ENCODE results near the gene DBN1.
A peak's percentile ranks its signal among the peaks of the same experiment; 100 is the strongest.
"Not testable (repeated sequence)": the region's sequence is repeated elsewhere in the genome, so short reads cannot be mapped to it uniquely, and the experiment has no call there.

DBN1 gene

DNA sequence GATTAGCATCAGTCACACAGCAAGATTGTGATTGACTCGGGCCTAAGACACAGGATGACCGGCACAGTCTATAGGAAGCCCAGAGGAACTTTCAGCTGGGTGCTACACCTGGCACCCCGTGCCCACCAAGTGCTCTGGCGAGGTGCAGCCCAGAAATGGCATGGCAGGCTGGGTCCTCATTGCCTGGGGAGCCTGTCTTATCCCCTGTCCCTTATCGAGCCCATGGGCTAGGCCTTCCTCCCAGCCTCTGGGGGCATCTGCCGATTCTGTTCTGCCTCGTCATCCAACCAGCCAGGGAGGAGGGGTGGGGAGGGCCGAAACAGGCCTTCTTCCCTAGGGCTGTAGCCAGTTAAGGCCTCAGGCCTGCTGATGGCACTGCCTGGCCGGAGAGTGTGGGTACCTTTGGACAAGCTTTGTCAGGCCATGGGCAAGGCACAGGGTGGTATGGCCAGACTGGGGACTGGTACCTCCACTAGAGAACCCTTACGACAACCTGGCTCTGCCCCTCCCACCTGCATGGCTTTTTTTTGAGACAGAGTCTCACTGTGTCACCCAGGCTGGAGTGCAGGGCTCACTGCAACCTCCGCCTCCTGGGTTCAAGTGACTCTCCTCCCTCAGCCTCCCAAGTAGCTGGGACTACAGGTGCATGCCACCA is 45.4 kb downstream of the DBN1 start:
- DNase-seq: no peak

DNA sequence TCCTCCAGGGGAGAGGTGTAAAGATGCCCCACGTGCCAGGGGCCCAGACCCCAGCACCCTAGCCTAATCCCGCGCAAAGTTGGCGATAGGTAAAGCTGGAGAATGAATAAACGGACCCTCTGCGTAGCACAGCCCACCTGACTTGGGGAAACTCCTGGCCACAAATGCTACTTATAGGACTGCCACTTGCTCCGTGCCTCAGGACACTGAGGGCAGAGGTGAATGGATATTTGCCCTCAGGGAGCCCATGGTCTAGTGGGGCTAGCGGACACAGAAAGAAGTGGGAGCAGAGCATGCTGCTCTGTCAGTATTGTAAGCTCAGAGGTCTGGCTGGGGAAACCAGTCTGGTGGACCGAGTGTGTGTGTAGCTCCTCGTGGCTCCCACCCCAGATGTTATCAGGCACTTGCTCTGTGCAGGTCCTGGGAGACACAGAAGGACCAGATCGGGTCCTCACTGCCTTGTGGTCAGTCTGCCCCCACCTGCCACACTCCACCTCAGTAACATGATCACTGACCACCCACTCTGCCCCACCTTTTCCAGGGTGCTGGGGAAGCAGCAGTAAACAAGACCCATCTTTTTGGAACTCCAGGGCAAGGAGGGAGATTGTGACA is 46.1 kb downstream of the DBN1 start:
- no peak for DNase-seq

DNA sequence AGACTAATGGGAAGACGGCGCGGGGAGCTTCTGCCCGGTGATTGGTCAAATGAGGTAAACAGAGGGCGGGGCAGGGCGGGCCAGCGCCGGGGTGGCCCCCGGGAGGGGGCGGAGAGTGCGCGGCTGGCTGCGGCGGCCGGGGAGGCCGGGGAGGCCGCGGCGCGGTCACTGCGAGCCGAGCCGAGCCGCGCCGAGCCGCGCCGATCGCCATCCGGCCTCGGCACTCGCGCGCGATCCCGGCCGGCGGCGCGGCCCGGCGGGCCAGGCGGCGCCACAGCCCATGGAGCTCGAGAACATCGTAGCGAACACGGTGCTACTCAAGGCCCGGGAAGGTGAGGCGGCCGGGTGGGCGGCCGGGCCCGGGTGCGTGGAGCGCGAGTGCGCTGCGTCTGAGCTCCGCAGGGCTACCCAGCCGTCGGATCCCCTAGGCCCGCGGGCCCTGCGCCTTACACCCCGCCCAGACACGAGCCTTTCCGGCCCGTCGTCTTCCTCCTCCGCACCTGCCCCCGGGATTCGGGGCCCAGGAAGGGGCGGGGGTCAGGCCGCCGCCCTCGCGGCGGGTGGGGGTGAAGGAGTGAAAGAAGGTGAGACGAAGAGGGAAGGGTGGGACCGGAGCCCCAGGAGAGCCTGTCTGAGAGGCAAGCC is 46.7 kb downstream of the DBN1 start, which contains the start of gene GRK6:
GRK6 (plus strand) TSS at position 111 of the 645 bp plus-strand sequence; CDS start at position 281, 170 bp downstream.
- no peak for DNase-seq

DNA sequence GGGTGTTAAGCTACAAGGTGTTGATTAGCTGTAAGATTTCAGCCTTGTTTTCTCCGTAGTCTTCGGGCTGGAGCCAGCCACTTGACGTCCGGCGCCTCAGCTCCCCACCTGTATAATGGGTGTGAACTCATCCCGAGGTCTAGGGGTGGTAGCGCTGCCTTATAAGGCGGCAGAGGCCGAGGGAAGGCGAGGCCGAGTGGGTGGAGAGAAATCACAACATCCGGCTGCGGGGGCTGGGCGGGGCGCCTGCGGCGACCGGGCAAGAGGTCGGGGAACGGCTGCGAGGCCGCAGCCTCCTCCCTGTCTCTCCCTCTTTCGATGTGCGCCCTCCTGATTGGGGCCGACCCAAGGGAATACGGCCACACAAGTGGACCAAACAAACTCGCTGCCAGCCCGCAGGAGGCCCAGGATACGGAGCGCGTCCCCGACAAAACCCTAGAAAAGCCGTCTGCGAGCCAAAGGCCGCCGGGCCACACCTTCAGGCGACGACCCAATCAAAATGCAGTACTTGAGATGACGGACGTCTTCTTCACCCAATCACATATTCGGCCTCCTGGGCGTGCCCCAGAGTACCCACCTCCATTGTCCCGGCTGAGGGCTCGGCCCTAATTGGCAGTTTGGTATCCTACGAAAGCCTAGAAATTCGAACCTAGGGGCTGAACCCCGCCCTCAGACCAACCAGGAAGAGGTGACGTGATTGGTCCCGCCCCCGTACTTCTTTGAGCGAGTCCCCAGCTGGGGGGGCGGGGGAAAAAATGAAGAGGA is 47.5 kb downstream of the DBN1 start:
- DNase-seq: peak; percentile 97

DNA sequence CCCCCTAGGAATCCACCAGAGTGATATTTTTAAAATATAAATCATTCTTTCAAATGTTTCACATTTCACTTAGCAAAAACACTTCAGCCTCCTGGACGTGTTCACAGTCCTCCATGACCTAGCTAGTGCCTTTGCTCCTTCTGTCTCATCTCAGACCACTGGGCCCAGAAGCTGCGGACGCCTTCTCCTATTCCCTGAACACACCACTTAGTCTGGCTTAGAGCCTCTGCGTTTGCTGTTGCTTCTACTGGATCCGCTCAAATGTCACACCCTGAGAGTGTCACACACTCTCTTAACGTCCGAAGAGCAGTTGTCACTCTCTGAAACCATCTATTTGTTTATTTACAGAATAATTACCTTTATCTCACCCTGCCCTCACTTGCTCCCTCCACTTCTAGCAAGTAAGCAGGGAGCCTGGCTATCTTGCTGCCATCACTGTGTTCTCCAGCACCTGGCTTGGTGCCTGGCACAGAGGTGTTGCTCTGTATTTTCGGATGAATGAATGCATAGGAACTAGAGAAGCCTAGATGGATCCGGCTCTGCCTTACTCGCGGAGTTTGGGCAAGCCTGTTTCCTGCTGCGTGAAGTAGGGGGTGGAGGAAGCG is 48.1 kb downstream of the DBN1 start:
- no peak for DNase-seq

DNA sequence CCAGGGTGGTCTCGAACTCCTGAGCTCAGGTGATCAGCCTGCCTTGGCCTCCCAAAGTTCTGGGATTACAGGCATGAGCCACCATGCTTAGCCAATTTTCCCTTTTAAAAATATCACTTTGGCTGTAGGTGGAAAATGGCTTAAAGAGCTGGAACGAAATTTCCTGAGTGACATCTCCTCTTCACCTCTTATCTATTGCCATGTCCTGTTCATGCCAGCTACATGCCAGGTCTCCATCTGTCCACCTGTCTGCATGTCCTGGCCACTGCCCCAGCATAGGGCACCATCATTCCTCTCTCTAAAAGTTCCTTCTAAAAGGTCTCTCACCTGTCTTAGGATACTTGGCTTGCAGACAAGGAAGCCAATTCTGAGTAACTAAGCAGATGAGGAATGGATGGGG is 49.8 kb downstream of the DBN1 start:
- DNase-seq: no peak

DNA sequence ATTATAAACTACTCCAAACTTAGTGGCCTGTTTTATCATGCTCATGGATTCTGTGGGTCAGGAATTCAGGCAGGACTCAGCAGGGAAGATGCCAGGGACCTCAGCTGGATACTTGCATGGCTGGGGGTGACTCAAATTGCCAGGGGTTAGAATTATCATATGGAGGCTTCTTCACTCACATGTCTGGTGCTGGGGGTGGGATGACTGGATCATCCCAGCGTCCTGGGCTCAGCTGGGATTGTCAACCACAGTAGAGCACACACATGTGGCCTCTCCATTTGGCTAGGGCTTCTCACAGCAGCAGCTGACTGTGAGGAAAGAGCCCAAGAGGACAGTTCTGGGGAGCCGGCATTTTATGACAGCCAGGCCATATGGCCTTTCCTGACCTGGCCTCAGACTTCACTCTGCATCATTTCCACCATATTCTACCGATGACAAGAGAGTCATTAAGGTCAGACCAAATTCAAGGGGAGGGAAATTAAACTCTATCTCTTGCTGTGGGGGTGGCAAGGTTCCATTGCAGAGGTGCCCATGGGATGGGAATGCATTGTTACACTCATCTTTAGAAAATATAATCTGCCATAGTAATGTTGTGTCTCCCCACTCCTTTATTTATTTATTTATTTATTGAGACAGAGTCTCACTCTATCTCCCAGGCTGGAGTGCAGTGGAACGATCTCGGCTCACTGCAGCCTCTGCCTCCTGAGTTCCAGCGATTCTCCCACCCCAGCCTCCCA is 52.2 kb downstream of the DBN1 start:
- no peak for DNase-seq

DNA sequence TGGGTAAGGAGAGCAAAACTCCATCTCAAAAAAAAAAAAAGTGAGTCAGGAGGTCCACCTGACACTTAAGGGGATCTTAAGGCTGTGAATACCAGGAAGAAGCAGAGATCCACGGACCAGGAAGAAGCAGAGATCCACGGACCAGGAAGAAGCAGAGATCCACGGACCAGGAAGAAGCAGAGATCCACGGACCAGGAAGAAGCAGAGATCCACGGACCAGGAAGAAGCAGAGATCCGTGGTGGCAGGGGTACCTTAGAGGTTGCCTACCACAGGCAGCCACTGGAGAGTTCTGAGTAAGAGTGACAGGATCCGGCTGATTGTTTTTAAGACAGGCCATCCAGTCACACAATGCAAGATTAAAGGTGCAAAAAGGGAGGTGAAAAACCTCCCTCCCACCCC is 53.0 kb downstream of the DBN1 start:
- not testable (repeated sequence) for DNase-seq

DNA sequence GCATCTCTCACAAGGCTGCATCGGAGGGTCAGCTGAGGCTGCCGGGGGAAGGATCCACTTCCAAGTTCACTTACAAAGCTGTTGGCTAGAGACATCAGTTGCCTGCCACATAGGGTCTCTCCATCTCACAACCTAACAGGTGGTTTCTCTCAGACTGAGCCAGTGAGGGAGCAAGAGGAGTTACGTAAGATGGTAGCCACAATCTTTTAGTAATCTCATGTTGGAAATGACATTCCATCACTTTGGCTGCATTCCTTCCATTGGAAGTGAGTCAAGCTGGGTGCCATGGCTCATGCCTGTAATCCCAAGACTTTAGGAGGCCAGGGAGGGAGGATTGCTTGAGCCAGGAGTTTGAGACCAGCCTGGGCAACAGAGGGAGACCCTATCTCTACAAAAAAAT is 54.4 kb downstream of the DBN1 start:
- no peak for DNase-seq

DNA sequence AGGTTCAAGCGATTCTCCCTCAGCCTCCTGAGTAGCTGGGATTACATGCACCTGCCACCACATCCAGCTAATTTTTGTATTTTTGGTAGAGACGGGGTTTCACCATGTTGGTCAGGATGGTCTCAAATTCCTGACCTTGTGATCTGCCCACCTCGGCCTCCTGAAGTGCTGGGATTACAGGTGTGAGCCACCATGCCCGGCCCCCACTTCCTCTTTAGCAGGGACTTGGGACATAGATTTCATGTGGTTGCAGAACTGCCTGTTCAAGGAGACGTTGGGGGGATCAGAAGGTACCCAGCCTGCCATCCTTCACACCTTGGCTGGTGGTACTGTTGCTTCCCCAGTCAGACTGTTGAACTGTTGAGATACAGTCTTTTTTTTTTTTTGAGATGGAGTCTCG is 56.4 kb downstream of the DBN1 start:
- not testable (repeated sequence) for DNase-seq

DNA sequence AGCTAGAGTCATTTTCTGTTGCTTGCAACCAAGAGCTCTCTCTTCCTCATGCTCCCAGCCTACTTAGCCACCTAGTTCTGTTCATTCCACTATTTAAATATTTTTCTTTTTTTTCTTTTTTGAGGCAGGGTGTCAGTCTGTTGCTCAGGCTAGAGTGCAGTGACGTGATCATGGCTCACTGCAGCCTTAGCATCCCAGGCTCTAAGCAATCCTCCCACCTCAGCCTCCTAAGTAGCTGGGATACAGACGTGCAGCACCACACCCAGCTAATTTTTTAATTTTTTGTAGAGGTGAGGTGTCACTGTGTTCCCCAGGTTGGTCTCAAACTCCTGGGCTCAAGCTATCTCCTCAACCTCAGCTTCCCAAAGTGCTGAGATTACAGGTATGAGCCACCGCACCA is 59.0 kb downstream of the DBN1 start:
- DNase-seq: no peak

DNA sequence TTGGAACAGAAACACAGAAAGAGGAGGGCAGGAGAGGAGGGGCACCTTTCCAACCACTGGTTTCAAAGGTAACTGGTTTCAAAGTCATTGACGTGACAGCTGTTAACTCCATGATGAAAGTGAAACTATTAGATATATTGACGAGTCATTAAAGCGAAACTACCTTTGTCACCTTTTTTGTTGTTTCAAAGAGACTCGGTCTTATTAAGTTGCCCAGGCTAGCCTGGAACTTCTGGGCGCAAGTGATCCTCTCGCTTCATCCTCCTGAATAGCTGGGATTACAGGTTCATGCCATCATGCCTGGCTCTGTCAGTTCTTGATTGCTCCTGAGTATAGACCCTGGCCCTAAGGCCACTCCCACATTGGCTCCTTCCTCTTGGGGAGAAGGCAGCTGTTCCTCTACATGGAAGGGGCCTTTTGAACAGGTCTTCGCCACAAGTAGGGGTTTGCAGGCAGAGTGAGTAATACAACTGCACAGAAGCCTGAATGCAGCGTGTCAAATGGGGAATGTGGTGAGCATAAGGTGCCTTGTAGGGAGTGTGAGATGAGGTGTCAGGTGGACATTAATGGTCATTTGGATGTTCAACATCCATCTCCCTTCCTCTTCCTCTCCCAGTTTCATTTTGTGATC is 60.7 kb downstream of the DBN1 start:
- DNase-seq: no peak

DNA sequence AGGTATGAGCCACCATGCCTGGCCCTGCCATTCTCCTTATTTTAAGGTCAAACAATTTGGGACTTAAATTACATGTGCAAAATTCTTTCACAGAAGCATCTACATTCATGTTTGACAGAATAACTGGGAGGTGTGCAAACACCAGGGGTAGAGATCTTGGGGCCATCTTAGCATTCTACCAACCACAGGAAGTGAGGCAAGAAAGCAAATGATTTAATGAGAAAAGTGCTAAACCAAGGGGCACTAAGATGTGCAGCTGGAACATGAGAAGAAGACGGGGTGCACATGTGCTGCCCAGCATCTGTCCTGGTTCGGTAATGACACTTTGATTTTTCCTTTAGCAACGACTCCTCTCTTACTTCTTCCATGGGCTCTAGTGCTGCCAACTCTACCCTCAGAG is 62.9 kb downstream of the DBN1 start:
- no peak for DNase-seq

DNA sequence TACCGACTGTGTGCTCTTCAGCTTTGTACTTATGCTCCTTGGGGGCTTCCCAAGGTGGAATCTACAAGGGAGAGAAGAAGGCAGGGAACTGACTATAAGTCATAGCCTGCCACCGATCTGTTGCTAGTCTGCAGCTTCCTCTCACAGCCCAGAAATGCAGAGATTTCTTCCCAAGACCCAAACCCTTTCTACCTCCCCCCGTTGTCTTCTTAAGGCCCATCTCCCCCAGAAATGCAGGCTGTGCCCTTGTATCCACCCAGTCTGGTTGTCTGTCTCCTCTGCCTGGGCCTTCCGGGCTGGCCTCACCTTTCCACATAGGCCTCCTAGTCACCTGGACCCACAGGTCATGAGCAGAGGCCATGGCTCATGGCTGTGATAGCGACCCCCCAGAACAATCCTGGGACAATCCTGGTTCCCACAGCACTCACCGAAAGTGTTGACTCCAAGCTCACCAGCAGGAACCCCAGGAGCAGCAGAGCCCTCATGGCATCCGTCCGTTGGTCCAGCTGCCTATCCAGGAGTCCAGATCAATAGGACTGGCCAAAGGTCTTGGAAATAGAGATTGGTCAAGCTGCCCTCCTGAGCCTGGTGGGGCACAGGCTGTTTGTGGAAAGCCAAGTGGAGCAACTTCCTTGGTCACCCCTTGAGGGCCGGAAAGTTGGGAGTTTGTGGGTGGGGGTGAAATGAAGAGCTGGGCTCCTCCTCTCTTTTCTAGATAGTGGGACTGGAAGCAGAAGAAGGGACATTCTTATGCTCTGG is 64.2 kb downstream of the DBN1 start, which contains the start of gene F12:
F12 (minus strand) TSS at position 522 of the 759 bp plus-strand sequence; CDS start at position 485, 37 bp downstream.
- DNase-seq: no peak
